ENCODE results near the gene SLC38A9.
"Not testable (repeated sequence)": the region's sequence is repeated elsewhere in the genome, so short reads cannot be mapped to it uniquely, and the experiment has no call there.

The SLC38A9 gene

GRCh38 chr5:55613112-55613868, 98.8 kb downstream of the SLC38A9 start:
- DNase-seq (ENCODE audit: low read depth in 2 of 2): no peak

GRCh38 chr5:55610542-55610941, 101.6 kb downstream of the SLC38A9 start:
- no peak for DNase-seq (ENCODE audit: low read depth in 2 of 2)

GRCh38 chr5:55609413-55609812, 102.7 kb downstream of the SLC38A9 start:
- DNase-seq (ENCODE audit: low read depth in 2 of 2): no peak

GRCh38 chr5:55608595-55609349, 103.4 kb downstream of the SLC38A9 start:
- DNase-seq (ENCODE audit: low read depth in 2 of 2): no peak

- DNase-seq (ENCODE audit: low read depth in 2 of 2): not testable (repeated sequence)
These were observed 104.8 kb downstream of the SLC38A9 start for GRCh38 chr5:55607309-55607708.

- no peak for DNase-seq (ENCODE audit: low read depth in 2 of 2)
These were observed 107.5 kb downstream of the SLC38A9 start for GRCh38 chr5:55604611-55605067.

- no peak for DNase-seq (ENCODE audit: low read depth in 2 of 2)
These were observed 108.2 kb downstream of the SLC38A9 start for GRCh38 chr5:55603922-55604321.

GRCh38 chr5:55601628-55602027, 110.5 kb downstream of the SLC38A9 start:
- DNase-seq (ENCODE audit: low read depth in 2 of 2): no peak

GRCh38 chr5:55601204-55601618, 110.9 kb downstream of the SLC38A9 start:
- DNase-seq (ENCODE audit: low read depth in 2 of 2): no peak

GRCh38 chr5:55600497-55601203, 111.5 kb downstream of the SLC38A9 start:
- DNase-seq (ENCODE audit: low read depth in 2 of 2): no peak

- DNase-seq (ENCODE audit: low read depth in 2 of 2): no peak
These were observed 112.0 kb downstream of the SLC38A9 start for GRCh38 chr5:55600086-55600485.

GRCh38 chr5:55599148-55600050, 112.7 kb downstream of the SLC38A9 start:
- DNase-seq (ENCODE audit: low read depth in 2 of 2): no peak

- no peak for DNase-seq (ENCODE audit: low read depth in 2 of 2)
These were observed 114.8 kb downstream of the SLC38A9 start for GRCh38 chr5:55597014-55597981.

- no peak for DNase-seq (ENCODE audit: low read depth in 2 of 2)
These were observed 117.5 kb downstream of the SLC38A9 start for GRCh38 chr5:55594671-55595070.

GRCh38 chr5:55593115-55593472, 119.0 kb downstream of the SLC38A9 start:
- DNase-seq (ENCODE audit: low read depth in 2 of 2): no peak

- no peak for DNase-seq (ENCODE audit: low read depth in 2 of 2)
These were observed 119.6 kb downstream of the SLC38A9 start for GRCh38 chr5:55592388-55593114.

GRCh38 chr5:55591686-55592085, 120.4 kb downstream of the SLC38A9 start:
- DNase-seq (ENCODE audit: low read depth in 2 of 2): no peak

GRCh38 chr5:55585206-55585610, 126.9 kb downstream of the SLC38A9 start:
- DNase-seq (ENCODE audit: low read depth in 2 of 2): no peak

GRCh38 chr5:55584398-55585205, 127.5 kb downstream of the SLC38A9 start:
- no peak for DNase-seq (ENCODE audit: low read depth in 2 of 2)

All from stimulated activated CD8-positive, alpha-beta memory T cell treated with anti-CD3 and anti-CD28 coated beads, Interleukin-2, amount 100 ng/mL, for 48 hours (primary cell).